ENCODE measurements around the gene CELF3. TPM values are rescaled to one million over a fixed set of nuclear protein-coding genes. Genes with fewer than 3 reads are reported as not detected.

Gene CELF3
- total RNA-seq, 1 donor, result not detected

DNA sequence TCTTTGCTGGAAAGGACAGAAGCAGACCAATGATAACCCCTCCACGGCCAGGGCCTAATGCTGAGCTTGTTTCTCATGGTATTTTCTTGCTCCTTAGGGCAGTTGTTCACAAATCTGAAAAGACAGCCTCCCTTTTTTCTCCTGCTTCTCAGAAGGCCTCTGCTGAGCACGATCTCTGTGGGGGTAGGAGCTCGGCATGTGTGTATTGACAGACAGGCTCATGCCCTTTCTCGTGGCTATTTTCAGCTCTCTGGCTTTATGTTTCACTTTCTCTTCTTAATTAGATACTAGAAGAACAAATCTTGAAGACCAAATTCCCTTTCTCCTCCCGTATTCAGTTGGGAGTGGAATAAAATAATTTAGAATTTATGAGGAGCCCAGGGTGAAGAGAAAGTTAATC, 4.0 kb upstream of the CELF3 start:
- DNase-seq (ENCODE audit: low read depth), result peak; percentile 39
- TF ChIP-seq, protein P1, sequence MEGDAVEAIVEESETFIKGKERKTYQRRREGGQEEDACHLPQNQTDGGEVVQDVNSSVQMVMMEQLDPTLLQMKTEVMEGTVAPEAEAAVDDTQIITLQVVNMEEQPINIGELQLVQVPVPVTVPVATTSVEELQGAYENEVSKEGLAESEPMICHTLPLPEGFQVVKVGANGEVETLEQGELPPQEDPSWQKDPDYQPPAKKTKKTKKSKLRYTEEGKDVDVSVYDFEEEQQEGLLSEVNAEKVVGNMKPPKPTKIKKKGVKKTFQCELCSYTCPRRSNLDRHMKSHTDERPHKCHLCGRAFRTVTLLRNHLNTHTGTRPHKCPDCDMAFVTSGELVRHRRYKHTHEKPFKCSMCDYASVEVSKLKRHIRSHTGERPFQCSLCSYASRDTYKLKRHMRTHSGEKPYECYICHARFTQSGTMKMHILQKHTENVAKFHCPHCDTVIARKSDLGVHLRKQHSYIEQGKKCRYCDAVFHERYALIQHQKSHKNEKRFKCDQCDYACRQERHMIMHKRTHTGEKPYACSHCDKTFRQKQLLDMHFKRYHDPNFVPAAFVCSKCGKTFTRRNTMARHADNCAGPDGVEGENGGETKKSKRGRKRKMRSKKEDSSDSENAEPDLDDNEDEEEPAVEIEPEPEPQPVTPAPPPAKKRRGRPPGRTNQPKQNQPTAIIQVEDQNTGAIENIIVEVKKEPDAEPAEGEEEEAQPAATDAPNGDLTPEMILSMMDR (IDR thresholded peaks at IDR 0.05; ENCODE audit: insufficient read depth, low read length), result no peak
- peak overlapping the region; percentile 51 for H3K4me3 ChIP-seq (ENCODE audit: low read depth, low read length)

DNA sequence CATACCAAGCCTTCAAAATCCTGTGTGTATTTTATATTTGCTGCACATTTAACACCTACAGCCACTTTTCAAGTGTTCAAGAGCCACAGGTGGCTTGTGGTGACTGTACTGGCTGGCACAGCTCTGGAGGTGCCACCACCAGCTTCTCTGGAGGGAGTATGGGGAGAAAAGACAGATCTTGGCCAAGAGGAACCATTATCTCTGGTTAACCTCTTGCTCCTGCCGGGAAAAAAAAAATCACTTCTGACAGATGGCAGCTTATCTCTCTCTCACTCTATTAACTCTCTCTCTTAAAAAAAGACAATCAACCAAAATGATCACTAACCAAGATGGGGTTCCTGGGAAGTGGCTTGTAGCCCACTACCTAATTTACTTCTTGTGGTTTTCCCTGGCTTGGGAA, 3.5 kb upstream of the CELF3 start:
- TF ChIP-seq, protein P1 (IDR thresholded peaks at IDR 0.05; ENCODE audit: insufficient read depth, low read length), result no peak
- DNase-seq (ENCODE audit: low read depth), result no peak
- H3K4me3 ChIP-seq (ENCODE audit: low read depth, low read length), result no peak overlapping the region

DNA sequence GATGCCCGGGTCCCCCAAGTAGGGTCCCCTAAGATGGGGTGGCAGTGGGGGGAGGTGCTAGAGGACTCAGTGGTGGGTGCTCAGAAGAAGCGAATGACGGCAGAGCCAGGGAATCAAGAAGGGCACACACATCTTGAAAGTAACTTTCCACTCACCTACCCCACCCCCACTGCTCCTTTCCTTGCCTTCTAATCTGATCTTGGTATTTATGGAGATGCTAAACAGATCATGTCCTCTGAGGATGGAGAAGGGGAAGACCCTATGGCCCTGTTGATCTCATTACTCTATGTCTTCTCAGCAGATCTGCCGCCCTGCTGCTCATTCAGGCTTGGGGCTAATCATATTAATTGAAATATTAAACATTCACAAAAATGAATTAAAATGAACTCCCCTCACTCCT, 2.1 kb upstream of the CELF3 start:
- TF ChIP-seq, protein P1 (IDR thresholded peaks at IDR 0.05; ENCODE audit: insufficient read depth, low read length), result no peak
- no peak overlapping the region for H3K4me3 ChIP-seq (ENCODE audit: low read depth, low read length)
- DNase-seq (ENCODE audit: low read depth), result no peak

DNA sequence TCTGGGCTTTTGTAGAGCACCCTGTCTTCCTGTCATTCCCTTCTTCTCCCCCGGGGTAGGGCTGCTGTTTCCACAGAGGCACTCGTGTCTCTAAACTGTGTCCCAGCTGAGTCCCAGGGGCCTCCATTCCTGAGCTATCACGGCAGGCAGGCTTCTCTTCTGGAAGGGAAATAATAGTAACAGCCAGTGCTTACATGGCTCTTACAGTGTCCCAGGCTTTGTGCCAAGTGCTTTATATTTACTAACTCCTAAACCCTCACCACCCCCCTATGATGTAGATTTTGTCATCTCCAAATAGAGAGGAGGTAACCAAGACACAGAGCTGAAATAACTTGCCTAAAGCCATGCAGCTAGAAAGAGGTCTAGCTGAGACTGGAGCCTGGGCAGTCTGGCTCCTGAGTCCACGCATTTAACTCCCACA, 1.4 kb upstream of the CELF3 start:
- TF ChIP-seq, protein P1 (IDR thresholded peaks at IDR 0.05; ENCODE audit: insufficient read depth, low read length), result no peak
- H3K4me3 ChIP-seq (ENCODE audit: low read depth, low read length), result no peak overlapping the region
- DNase-seq (ENCODE audit: low read depth), result peak; percentile 14

DNA sequence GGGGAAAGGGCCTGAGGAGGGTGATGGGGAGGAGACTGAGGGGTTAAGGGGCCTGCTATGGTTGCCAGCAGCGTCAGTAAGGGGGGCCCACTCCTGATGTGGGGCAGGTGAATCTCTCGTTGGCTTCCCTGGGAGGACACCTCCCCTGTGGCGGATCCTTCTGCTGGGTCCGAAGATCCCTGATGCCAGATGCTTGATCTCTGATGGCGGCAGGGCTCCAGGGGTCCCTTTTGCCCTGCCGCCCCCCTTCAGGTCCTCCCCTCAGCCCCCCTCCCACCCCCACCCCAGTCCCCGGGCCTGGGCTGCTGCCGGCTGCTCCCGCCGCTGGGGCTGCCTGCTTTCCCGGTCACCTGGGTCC, 219 bp downstream of the CELF3 start:
- DNase-seq (ENCODE audit: low read depth), result no peak
- TF ChIP-seq, protein P1 (IDR thresholded peaks at IDR 0.05; ENCODE audit: insufficient read depth, low read length), result no peak

DNA sequence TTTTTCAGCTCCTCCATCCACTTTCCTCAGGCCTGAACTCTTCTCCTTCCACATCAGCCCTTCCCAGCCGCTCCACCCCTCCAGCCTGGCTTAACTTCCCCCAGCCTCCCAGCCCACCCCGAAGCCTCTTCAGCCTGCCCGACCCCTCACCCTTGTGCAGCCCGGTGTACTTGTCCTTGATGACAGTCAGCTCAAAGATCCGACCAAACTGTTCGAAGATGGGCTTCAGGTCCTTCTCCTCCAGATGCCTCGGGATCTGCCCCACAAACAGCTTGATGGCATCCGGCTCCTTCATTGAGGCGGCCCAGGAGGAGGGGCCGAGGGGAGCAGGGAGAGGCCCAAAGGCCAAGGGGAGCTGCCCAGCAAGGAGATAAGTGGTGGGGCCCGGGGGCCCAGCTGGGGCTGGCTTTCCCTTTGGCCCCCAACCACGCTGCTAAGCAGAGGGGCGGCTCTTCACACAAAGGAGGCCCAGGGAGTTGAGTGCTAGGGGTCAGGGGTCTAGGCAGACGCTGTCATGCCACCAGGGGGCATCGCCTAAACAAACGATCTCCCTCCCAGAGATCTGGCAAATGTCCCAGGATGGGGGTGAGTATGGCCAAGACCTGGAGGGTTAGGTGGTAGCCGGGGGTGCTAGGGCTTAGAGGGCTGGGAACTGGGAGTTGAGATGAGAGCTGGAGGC, 738 bp downstream of the CELF3 start:
- no peak for DNase-seq (ENCODE audit: low read depth)
- TF ChIP-seq, protein P1 (IDR thresholded peaks at IDR 0.05; ENCODE audit: insufficient read depth, low read length), result no peak
- no peak overlapping the region for H3K4me3 ChIP-seq (ENCODE audit: low read depth, low read length)

More for the DNA sequence above, 219 bp downstream of the CELF3 start:
- H3K4me3 ChIP-seq (ENCODE audit: low read depth, low read length), result no peak overlapping the region
